Caco-2 (cell line): ENCODE measurements around the gene SYCP2L. TPM values are rescaled to one million over a fixed set of nuclear protein-coding genes. Genes with fewer than 3 reads are reported as not detected.

Experiments
- BruUV-seq: library from RNA; stranded (reverse); fragments of 400-500 nt; replicated peaks from 2 replicates; lab custom pipeline; 2021; lab: Mats Ljungman, UMichigan
- CTCF ChIA-PET: fragments of 300-600 bp; sonication (Branson Sonifier 250); formaldehyde crosslinking; loops from one replicate; lab custom pipeline; 2022; ENCODE audit warnings: antibody characterized with exemption; lab: Charles Lee
- POLR2A ChIA-PET: fragments of 300-600 bp; sonication (Branson Sonifier 250); formaldehyde crosslinking; loops from one replicate; lab custom pipeline; 2022; ENCODE audit warnings: antibody characterized with exemption; lab: Charles Lee
- DNase-seq, 2 experiments: peaks; one replicate each; pipeline versions ENCODE4 v3.0.0 to v3.0.0-alpha.2; 2020 to 2022
- H3K27me3 ChIP-seq: replicated peaks from 2 replicates; pipeline ENCODE4 v1.6.0; 2011; ENCODE audit warnings: low read length; ENCODE audit not compliant: control insufficient read depth, insufficient read depth
- H3K36me3 ChIP-seq: 2 replicates; pipeline ENCODE4 v1.5.1; 2011; ENCODE audit warnings: low read length; ENCODE audit not compliant: control insufficient read depth, insufficient read depth
- H3K4me1 ChIP-seq: fragments of 250-450 bp; sonication (Bioruptor Pico); 2 replicates; pipeline ENCODE4 v1.5.1; 2020; ENCODE audit warnings: mild to moderate bottlenecking
- H3K4me3 ChIP-seq: 2 replicates; pipeline ENCODE4 v1.5.1; 2011; ENCODE audit warnings: low read depth, mild to moderate bottlenecking, control low read depth, low read length
- H3K9me3 ChIP-seq: fragments of 250-450 bp; sonication (Bioruptor Pico); 2 replicates; pipeline ENCODE4 v1.5.1; 2020; ENCODE audit warnings: mild to moderate bottlenecking, moderate library complexity
- H3K27ac Mint-ChIP-seq: one replicate; pipeline ENCODE4 v1.8.0; 2022; ENCODE audit warnings: mixed read lengths; ENCODE audit not compliant: unreplicated experiment
- H3K27me3 Mint-ChIP-seq: one replicate; pipeline ENCODE4 v1.8.0; 2022; ENCODE audit warnings: mixed read lengths; ENCODE audit not compliant: insufficient read depth, unreplicated experiment
- H3K36me3 Mint-ChIP-seq: one replicate; pipeline ENCODE4 v1.8.0; 2022; ENCODE audit warnings: mild to moderate bottlenecking, mixed read lengths; ENCODE audit not compliant: insufficient read depth, unreplicated experiment
- H3K4me1 Mint-ChIP-seq: one replicate; pipeline ENCODE4 v1.8.0; 2022; ENCODE audit warnings: low read depth, mixed read lengths; ENCODE audit not compliant: unreplicated experiment
- H3K4me3 Mint-ChIP-seq: one replicate; pipeline ENCODE4 v1.8.0; 2022; ENCODE audit warnings: mild to moderate bottlenecking, moderate library complexity, mixed read lengths; ENCODE audit not compliant: unreplicated experiment
- H3K9me3 Mint-ChIP-seq: one replicate; pipeline ENCODE4 v1.8.0; 2022; ENCODE audit warnings: mixed read lengths; ENCODE audit not compliant: unreplicated experiment
- CTCF ChIP-seq, 2 experiments: fragments of 200-600 bp in 1 of 2; IDR thresholded peaks; 1 replicate in 1 of 2; 2 replicates in 1 of 2; pipeline versions ENCODE4 v1.5.1 to v1.8.0; 2011 to 2022; ENCODE audit warnings: antibody characterized with exemption in 1 of 2, control low read depth in 1 of 2, inconsistent platforms in 1 of 2, low read depth in 1 of 2, low read length in 1 of 2, mild to moderate bottlenecking in 1 of 2, moderate library complexity in 1 of 2; ENCODE audit not compliant: insufficient read depth in 1 of 2, severe bottlenecking in 1 of 2, unreplicated experiment in 1 of 2
- intact Hi-C: fragments of 100-400 bp; cut with micrococcal nuclease; formaldehyde crosslinking; loops from one replicate; pipeline ENCODE4 v1.10.0; 2022; ENCODE audit not compliant: unreplicated experiment
- total RNA-seq: library from RNA; stranded (reverse); gene quantifications from 2 replicates; pipeline ENCODE4 v1.2.3, GENCODE V29; 2022

The SYCP2L gene
- total RNA-seq, 1 experiment from 2014 or later, result 0.20 TPM

- H3K4me1 ChIP-seq, result no peaks in the 10 kb centered on the region
- ChIA-PET CTCF (no interaction called here), POLR2A (no interaction called here)
- no peaks in the 10 kb centered on the region for H3K36me3 ChIP-seq
- Mint-ChIP-seq H3K9me3 (no peaks in the 10 kb centered on the region), H3K4me1 (no peaks in the 10 kb centered on the region), H3K36me3 (no peaks in the 10 kb centered on the region), H3K4me3 (no peak overlapping the region), H3K27ac (no peak overlapping the region), H3K27me3 (no peaks in the 10 kb centered on the region)
- no TSS peak for BruUV-seq
- DNase-seq, result no peak
- intact Hi-C loops, result no loop called here
- no peak overlapping the region for H3K4me3 ChIP-seq
- H3K27me3 ChIP-seq, result no peaks in the 10 kb centered on the region
- TF ChIP-seq CTCF (IDR thresholded peaks at IDR 0.05; ENCODE audit: insufficient read depth in 1 of 2, low read depth in 1 of 2, low read length in 1 of 2, severe bottlenecking in 1 of 2, unreplicated experiment in 1 of 2), result no peak
- no peaks in the 10 kb centered on the region for H3K9me3 ChIP-seq
These were observed 89.7 kb downstream of the SYCP2L start for GRCh38 chr6:10976571-10976970.

GRCh38 chr6:10977231-10977968 lies 90.5 kb downstream of the SYCP2L start:
- intact Hi-C loops, result no loop called here
- no peaks in the 10 kb centered on the region for H3K36me3 ChIP-seq
- Mint-ChIP-seq H3K9me3 (no peaks in the 10 kb centered on the region), H3K4me3 (no peak overlapping the region), H3K4me1 (no peaks in the 10 kb centered on the region), H3K27me3 (no peaks in the 10 kb centered on the region), H3K36me3 (no peaks in the 10 kb centered on the region), H3K27ac (no peak overlapping the region)
- H3K4me1 ChIP-seq, result no peaks in the 10 kb centered on the region
- no peak for DNase-seq
- CTCF ChIA-PET, result no interaction called here
- BruUV-seq, result no TSS peak
- no peak for TF ChIP-seq CTCF (IDR thresholded peaks at IDR 0.05; ENCODE audit: insufficient read depth in 1 of 2, low read depth in 1 of 2, low read length in 1 of 2, severe bottlenecking in 1 of 2, unreplicated experiment in 1 of 2)
- H3K4me3 ChIP-seq, result no peak overlapping the region
- H3K27me3 ChIP-seq, result no peaks in the 10 kb centered on the region
- POLR2A ChIA-PET, result no interaction called here
- H3K9me3 ChIP-seq, result no peaks in the 10 kb centered on the region

GRCh38 chr6:10979603-10980002 lies 92.8 kb downstream of the SYCP2L start:
- H3K4me1 ChIP-seq, result no peaks in the 10 kb centered on the region
- no TSS peak for BruUV-seq
- no peak overlapping the region for H3K4me3 ChIP-seq
- Mint-ChIP-seq H3K27ac (no peak overlapping the region), H3K4me1 (no peaks in the 10 kb centered on the region), H3K9me3 (no peaks in the 10 kb centered on the region), H3K27me3 (no peaks in the 10 kb centered on the region), H3K36me3 (no peaks in the 10 kb centered on the region), H3K4me3 (no peak overlapping the region)
- no peak for DNase-seq
- H3K9me3 ChIP-seq, result no peaks in the 10 kb centered on the region
- H3K27me3 ChIP-seq, result no peaks in the 10 kb centered on the region
- CTCF ChIA-PET, result no interaction called here
- H3K36me3 ChIP-seq, result no peaks in the 10 kb centered on the region
- intact Hi-C loops, result no loop called here
- no peak for TF ChIP-seq CTCF (IDR thresholded peaks at IDR 0.05; ENCODE audit: insufficient read depth in 1 of 2, low read depth in 1 of 2, low read length in 1 of 2, severe bottlenecking in 1 of 2, unreplicated experiment in 1 of 2)
- POLR2A ChIA-PET, result no interaction called here
